ENCODE data around the gene XRN2. TPM values are rescaled to one million over a fixed set of nuclear protein-coding genes. Genes with fewer than 3 reads are reported as not detected.

The XRN2 gene
- total RNA-seq, 1 donor from 2014 or later: 94.0 TPM

DNA sequence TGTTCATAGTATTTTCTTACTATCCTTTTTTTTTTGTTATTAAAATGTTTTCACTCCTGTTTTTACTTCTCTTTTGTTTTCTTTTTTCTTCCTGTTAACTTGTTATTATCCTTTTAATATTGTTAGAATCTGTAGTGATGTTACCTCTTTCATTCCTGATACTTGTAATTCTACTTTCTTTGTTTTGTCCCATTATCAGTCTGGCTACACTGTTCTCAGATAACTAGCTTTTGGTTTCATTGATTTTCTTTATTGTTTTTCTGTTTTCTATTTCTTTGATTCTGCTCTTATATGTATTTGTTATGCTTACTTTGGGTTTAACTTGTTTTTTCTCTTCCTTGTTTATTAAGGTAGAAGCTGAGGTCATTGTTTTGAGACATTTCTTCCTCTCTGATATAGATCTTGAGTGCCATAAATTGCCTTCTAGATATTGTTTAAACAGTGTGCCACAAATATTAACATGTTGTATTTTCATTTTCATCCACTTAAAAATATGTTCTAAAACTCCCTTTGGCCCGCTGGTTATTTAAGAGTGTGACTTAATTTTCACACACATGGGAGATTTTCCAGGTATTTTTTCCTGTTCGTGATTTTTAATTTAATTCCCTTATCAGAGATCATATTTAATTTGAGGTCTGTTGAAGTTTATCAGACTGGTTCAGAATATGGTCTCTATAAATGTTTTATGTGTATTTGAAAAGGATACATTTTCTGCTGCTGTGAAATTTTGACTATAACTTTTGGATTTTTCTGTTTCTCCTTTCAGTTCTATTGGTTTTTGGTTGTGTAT is 6.7 kb downstream of the XRN2 start:
- peaks cover 66% of the 10 kb centered on the region for H3K4me1 Mint-ChIP-seq (ENCODE audit: low read depth)
- no peak for DNase-seq (ENCODE audit: low spot score)
- no peaks in the 10 kb centered on the region for H3K27me3 Mint-ChIP-seq (ENCODE audit: insufficient read depth)
- H3K27ac Mint-ChIP-seq: no peak overlapping the region
- no peak overlapping the region for H3K4me3 Mint-ChIP-seq
- H3K9me3 Mint-ChIP-seq: peaks cover 9% of the 10 kb centered on the region
- intact Hi-C loops (cut with micrococcal nuclease): loop anchor here (10.0 kb wide), 1 partner anchor 45 kb away; no protein-coding TSS in a partner anchor
- peaks cover 31% of the 10 kb centered on the region for H3K36me3 Mint-ChIP-seq (ENCODE audit: low read depth)

- Mint-ChIP-seq H3K9me3 (peaks cover 8% of the 10 kb centered on the region), H3K4me3 (no peak overlapping the region), H3K4me1 (ENCODE audit: low read depth) (peaks cover 65% of the 10 kb centered on the region), H3K36me3 (ENCODE audit: low read depth) (peaks cover 24% of the 10 kb centered on the region), H3K27me3 (ENCODE audit: insufficient read depth) (no peaks in the 10 kb centered on the region), H3K27ac (no peak overlapping the region)
- intact Hi-C loops (cut with micrococcal nuclease): no loop called here
- DNase-seq (ENCODE audit: low spot score): no peak
These were observed 9.8 kb downstream of the XRN2 start for GRCh38 chr20:21312813-21313474.

GRCh38 chr20:21315138-21315537 is 12.0 kb downstream of the XRN2 start:
- Mint-ChIP-seq H3K27me3 (ENCODE audit: insufficient read depth) (no peaks in the 10 kb centered on the region), H3K27ac (no peak overlapping the region), H3K9me3 (peaks cover 8% of the 10 kb centered on the region), H3K4me3 (no peak overlapping the region), H3K36me3 (ENCODE audit: low read depth) (peaks cover 12% of the 10 kb centered on the region), H3K4me1 (ENCODE audit: low read depth) (peaks cover 44% of the 10 kb centered on the region)
- no peak for DNase-seq (ENCODE audit: low spot score)
- intact Hi-C loops (cut with micrococcal nuclease): no loop called here

- DNase-seq (ENCODE audit: low spot score): no peak
- Mint-ChIP-seq H3K4me3 (no peak overlapping the region), H3K27ac (no peak overlapping the region), H3K27me3 (ENCODE audit: insufficient read depth) (no peaks in the 10 kb centered on the region), H3K4me1 (ENCODE audit: low read depth) (peaks cover 43% of the 10 kb centered on the region), H3K36me3 (ENCODE audit: low read depth) (peaks cover 25% of the 10 kb centered on the region), H3K9me3 (peaks cover 8% of the 10 kb centered on the region)
- intact Hi-C loops (cut with micrococcal nuclease): no loop called here
These were observed 19.1 kb downstream of the XRN2 start for GRCh38 chr20:21322083-21322710.

DNA sequence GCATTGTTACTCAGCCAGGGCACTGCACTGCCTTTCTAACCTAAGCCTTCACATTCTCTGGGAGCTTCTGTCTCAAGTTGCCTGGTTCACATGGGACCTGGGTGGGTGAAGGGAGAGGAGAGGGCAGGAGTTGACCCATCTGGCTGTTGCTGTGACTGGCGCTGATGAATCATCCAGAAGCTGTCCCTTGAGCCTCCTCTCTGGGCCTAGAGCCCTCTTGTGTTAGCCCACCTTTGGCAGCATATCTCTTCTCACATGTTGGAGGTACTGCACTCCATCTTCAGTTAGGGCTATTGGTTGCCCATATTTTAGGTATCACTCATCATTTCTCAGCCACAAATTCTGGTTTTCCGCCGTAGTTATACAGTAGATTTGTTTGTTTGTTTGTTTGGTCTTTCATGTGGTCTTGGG is 19.8 kb downstream of the XRN2 start:
- intact Hi-C loops (cut with micrococcal nuclease): no loop called here
- H3K4me3 Mint-ChIP-seq: no peak overlapping the region
- no peak for DNase-seq (ENCODE audit: low spot score)

DNA sequence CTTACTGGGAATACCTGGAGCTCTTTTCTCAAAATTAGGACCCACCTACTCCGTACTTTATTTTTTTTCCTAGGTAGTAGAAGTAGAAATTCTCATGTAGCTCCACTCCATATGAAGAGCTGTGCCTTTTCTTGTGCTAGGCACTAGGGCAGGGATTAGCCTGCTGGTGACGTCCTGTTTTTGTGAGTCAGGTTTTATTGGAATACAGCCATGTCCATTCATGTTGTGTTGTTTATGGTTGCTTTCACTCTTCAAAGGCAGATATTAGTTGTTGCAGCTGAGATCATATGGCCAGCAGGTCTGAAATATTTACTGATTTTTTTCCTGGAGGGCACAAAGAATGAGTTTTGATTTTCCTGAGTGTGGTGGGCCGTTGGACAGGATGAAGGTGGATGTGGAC is 20.5 kb downstream of the XRN2 start:
- peaks cover 29% of the 10 kb centered on the region for H3K36me3 Mint-ChIP-seq (ENCODE audit: low read depth)

More for the DNA sequence above, 19.8 kb downstream of the XRN2 start:
- peaks cover 8% of the 10 kb centered on the region for H3K9me3 Mint-ChIP-seq
- H3K27me3 Mint-ChIP-seq (ENCODE audit: insufficient read depth): no peaks in the 10 kb centered on the region
- peaks cover 43% of the 10 kb centered on the region for H3K4me1 Mint-ChIP-seq (ENCODE audit: low read depth)
- no peak overlapping the region for H3K27ac Mint-ChIP-seq
- H3K36me3 Mint-ChIP-seq (ENCODE audit: low read depth): peaks cover 23% of the 10 kb centered on the region

DNA sequence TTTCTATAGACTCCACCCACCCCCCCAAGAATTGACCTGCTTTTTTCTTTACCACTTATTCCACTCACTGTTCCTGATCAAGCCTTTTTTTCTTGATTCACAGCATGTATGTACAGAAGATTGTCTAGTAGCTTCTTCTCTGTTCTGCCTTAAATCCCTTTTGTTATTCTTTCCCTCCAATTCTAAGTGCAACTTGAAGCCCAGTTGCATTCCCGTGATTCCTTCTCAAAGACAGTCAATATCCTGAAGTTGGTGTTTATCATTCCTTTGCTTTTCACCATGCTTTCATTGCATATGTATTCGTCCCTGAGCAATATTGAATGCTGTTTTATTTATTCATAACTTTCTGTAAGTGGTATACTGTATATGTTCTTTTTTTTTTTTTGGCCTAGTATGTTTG is 21.0 kb downstream of the XRN2 start:
- Mint-ChIP-seq H3K4me3 (peak overlapping the region; percentile 32), H3K4me1 (ENCODE audit: low read depth) (peaks cover 50% of the 10 kb centered on the region), H3K27ac (no peak overlapping the region), H3K9me3 (peaks cover 1% of the 10 kb centered on the region), H3K36me3 (ENCODE audit: low read depth) (peaks cover 28% of the 10 kb centered on the region), H3K27me3 (ENCODE audit: insufficient read depth) (no peaks in the 10 kb centered on the region)
- DNase-seq (ENCODE audit: low spot score): no peak
- intact Hi-C loops (cut with micrococcal nuclease): no loop called here

More for the DNA sequence above, 20.5 kb downstream of the XRN2 start:
- no peak overlapping the region for H3K4me3 Mint-ChIP-seq
- H3K4me1 Mint-ChIP-seq (ENCODE audit: low read depth): peaks cover 50% of the 10 kb centered on the region
- intact Hi-C loops (cut with micrococcal nuclease): no loop called here
- H3K27me3 Mint-ChIP-seq (ENCODE audit: insufficient read depth): no peaks in the 10 kb centered on the region
- H3K9me3 Mint-ChIP-seq: peaks cover 6% of the 10 kb centered on the region
- no peak overlapping the region for H3K27ac Mint-ChIP-seq
- DNase-seq (ENCODE audit: low spot score): no peak

DNA sequence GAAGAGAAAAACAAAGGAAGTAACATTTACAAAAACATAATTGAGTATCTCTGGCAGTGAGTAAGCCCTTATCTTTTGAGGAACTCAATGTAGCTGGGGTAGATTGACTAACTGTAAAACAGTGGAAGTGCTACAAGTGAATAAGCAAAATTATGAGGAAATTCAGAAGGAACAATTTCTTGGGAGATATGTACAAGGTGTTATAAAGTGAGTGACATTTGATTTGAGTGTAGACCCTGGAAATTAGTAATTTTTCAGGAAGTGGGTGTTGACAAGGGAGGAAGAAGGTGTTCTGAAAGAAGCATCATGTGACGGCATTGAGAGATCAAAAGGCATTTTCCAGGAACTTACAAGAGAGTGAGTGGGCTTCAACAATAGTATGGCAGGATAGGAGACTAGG is 22.2 kb downstream of the XRN2 start:
- Mint-ChIP-seq H3K4me3 (peak overlapping the region; percentile 35), H3K27me3 (ENCODE audit: insufficient read depth) (no peaks in the 10 kb centered on the region), H3K36me3 (ENCODE audit: low read depth) (peaks cover 30% of the 10 kb centered on the region), H3K27ac (peak overlapping the region; percentile 57), H3K4me1 (ENCODE audit: low read depth) (peaks cover 50% of the 10 kb centered on the region), H3K9me3 (no peaks in the 10 kb centered on the region)
- intact Hi-C loops (cut with micrococcal nuclease): loop anchor here (1.0 kb wide), 1 partner anchor 22 kb away; the partner anchor contains the start of gene XRN2
- DNase-seq (ENCODE audit: low spot score): no peak

DNA sequence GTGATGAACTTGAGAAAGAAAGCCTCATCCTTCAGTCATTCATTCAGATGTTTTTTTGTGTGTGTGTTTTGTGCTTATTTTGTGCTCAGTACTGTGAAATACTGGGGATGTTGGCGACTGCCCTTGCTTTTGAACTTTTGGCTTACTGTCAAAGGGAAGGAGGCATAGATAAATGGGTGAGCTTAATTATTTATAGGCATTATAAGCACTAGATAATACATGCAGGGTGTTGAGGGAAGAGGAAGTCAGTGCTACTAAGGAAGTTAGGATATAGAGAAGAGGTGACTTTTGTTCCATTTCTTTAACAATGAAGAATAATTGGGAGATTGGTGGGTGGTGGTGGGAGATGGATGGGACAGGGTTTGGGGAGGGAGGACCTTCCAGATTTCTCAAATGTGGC is 23.6 kb downstream of the XRN2 start:
- intact Hi-C loops (cut with micrococcal nuclease): no loop called here
- DNase-seq (ENCODE audit: low spot score): no peak
- Mint-ChIP-seq H3K4me1 (ENCODE audit: low read depth) (peaks cover 52% of the 10 kb centered on the region), H3K27ac (no peak overlapping the region), H3K9me3 (no peaks in the 10 kb centered on the region), H3K4me3 (no peak overlapping the region), H3K27me3 (ENCODE audit: insufficient read depth) (no peaks in the 10 kb centered on the region), H3K36me3 (ENCODE audit: low read depth) (peaks cover 29% of the 10 kb centered on the region)

- Mint-ChIP-seq H3K27ac (no peak overlapping the region), H3K4me3 (no peak overlapping the region), H3K9me3 (no peaks in the 10 kb centered on the region), H3K36me3 (ENCODE audit: low read depth) (peaks cover 71% of the 10 kb centered on the region), H3K4me1 (ENCODE audit: low read depth) (peaks cover 7% of the 10 kb centered on the region), H3K27me3 (ENCODE audit: insufficient read depth) (no peaks in the 10 kb centered on the region)
- intact Hi-C loops (cut with micrococcal nuclease): no loop called here
- DNase-seq (ENCODE audit: low spot score): no peak
These were observed 33.5 kb downstream of the XRN2 start for GRCh38 chr20:21336455-21337151.

DNA sequence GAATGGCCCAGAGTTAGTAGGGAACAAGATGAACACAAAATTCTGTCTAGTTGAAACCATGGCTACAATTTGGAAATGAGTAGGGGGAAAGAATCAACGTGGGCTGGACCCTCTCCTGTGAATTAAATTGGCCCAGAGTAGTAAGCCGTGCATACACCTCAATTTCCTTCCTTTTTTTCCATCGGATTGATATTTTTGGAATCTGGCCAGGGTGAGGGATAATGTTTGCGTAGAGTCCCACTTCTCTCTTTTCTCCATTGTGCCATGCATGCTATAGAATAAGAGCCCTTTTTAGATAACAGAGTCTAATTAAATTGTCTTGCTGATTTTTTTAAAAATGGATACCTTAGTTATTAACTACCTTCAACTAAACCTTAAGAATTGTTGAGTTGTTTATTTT is 35.2 kb downstream of the XRN2 start:
- DNase-seq (ENCODE audit: low spot score): no peak
- Mint-ChIP-seq H3K27ac (no peak overlapping the region), H3K27me3 (ENCODE audit: insufficient read depth) (no peaks in the 10 kb centered on the region)

DNA sequence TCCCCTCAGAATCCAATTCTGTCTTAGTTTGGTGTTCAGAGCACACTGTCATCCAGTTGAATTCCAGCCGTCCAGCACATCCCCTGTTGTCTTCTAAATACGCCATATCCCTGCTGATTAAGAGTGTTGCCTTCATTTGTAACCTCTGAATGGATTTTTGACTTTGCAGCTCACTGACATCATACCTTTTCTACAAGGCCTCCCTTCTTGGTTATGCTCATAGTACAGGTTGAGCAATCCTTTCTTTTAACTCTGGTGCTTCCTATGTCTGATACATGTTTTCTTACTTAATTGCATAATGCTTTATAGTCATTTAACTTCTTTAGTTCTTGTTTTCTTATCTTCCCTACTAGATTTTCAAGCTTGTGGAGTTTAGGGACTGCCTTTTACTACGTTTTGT is 36.4 kb downstream of the XRN2 start:
- Mint-ChIP-seq H3K27me3 (ENCODE audit: insufficient read depth) (no peaks in the 10 kb centered on the region), H3K4me1 (ENCODE audit: low read depth) (no peaks in the 10 kb centered on the region), H3K36me3 (ENCODE audit: low read depth) (peaks cover 63% of the 10 kb centered on the region), H3K27ac (peak overlapping the region; percentile 27), H3K9me3 (no peaks in the 10 kb centered on the region), H3K4me3 (no peak overlapping the region)
- intact Hi-C loops (cut with micrococcal nuclease): no loop called here
- DNase-seq (ENCODE audit: low spot score): no peak

More for the DNA sequence above, 35.2 kb downstream of the XRN2 start:
- intact Hi-C loops (cut with micrococcal nuclease): no loop called here
- no peaks in the 10 kb centered on the region for H3K4me1 Mint-ChIP-seq (ENCODE audit: low read depth)
- peaks cover 67% of the 10 kb centered on the region for H3K36me3 Mint-ChIP-seq (ENCODE audit: low read depth)
- H3K9me3 Mint-ChIP-seq: no peaks in the 10 kb centered on the region
- no peak overlapping the region for H3K4me3 Mint-ChIP-seq

All from activated T-helper 1 cell treated with anti-CD3 and anti-CD28 coated beads, Interleukin-12 subunit alpha, Interleukin-12 subunit beta, Interleukin-2, Interleukin-4 antibody, amounts not matched to agents 30 ng/mL and 10 ng/mL and 1 ng/mL, durations not matched to agents 14 hours and 24 hours and 36 hours (primary cell).